Parathyroid adenoma (tissue), 2 donors: ENCODE measurements around the gene TP73.

Experiments used
- H2AFZ ChIP-seq: fragments of 300-600 bp; sonication (generic); one replicate; pipeline ENCODE4 v1.7.0; 2017; ENCODE audit warnings: antibody characterized with exemption, mild to moderate bottlenecking
- H3K27ac ChIP-seq: fragments of 300-600 bp; sonication (generic); one replicate; pipeline ENCODE4 v1.7.0; 2017
- H3K27me3 ChIP-seq: fragments of 300-600 bp; sonication (generic); one replicate; pipeline ENCODE4 v1.7.0; 2017; ENCODE audit warnings: low read length; ENCODE audit not compliant: control insufficient read depth, insufficient read depth
- H3K36me3 ChIP-seq: fragments of 300-600 bp; sonication (generic); one replicate; pipeline ENCODE4 v1.7.0; 2017; ENCODE audit warnings: low read length; ENCODE audit not compliant: control insufficient read depth, insufficient read depth
- H3K4me1 ChIP-seq: fragments of 300-600 bp; sonication (generic); one replicate; pipeline ENCODE4 v1.7.0; 2017; ENCODE audit warnings: control low read depth
- H3K4me2 ChIP-seq: fragments of 300-600 bp; sonication (generic); one replicate; pipeline ENCODE4 v1.7.0; 2017; ENCODE audit warnings: low read length
- H3K4me3 ChIP-seq: fragments of 300-600 bp; sonication (generic); one replicate; pipeline ENCODE4 v1.7.0; 2017; ENCODE audit warnings: low read depth, low read length
- H3K79me2 ChIP-seq: fragments of 300-600 bp; sonication (generic); one replicate; pipeline ENCODE4 v1.7.0; 2017; ENCODE audit warnings: control low read depth
- H3K9ac ChIP-seq: fragments of 300-600 bp; sonication (generic); one replicate; pipeline ENCODE4 v1.7.0; 2017; ENCODE audit warnings: mild to moderate bottlenecking
- H3K9me3 ChIP-seq: fragments of 300-600 bp; sonication (generic); one replicate; pipeline ENCODE4 v1.7.0; 2017; ENCODE audit warnings: low read length; ENCODE audit not compliant: control insufficient read depth
- CTCF ChIP-seq: fragments of 300-600 bp; sonication (generic); IDR thresholded peaks from one replicate; pipeline ENCODE4 v1.7.0; 2017; ENCODE audit warnings: antibody characterized with exemption, mild to moderate bottlenecking
- donor health status: primary hyperparathyroidism.

TP73 gene

DNA sequence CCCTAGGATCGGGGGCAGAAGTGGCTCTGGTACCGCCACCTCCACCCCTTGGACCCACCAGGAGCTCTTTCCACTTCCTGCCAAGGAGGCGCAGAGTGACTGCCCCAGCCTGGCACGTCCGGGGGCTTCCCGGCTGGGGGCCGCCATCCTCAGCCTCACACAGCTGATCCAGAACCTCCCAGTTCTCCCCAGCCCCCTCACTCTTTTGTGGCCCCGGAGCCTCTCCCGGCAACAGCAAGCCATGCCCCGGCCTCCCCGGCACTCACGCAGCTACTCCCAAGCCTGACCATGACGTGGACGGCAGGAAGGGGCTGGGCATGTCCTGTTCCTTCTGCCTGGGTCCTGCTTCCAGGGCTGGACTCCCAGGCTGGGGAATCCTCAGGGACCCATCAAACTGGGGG is 17.1 kb downstream of the TP73 start:
- no peaks in the 10 kb centered on the region for H3K36me3 ChIP-seq
- H2AFZ ChIP-seq, result no peak overlapping the region
- H3K4me2 ChIP-seq, result no peak overlapping the region
- H3K9ac ChIP-seq, result no peak overlapping the region
- peaks cover 3% of the 10 kb centered on the region for H3K4me1 ChIP-seq
- H3K4me3 ChIP-seq, result no peak overlapping the region
- H3K9me3 ChIP-seq, result no peaks in the 10 kb centered on the region
- no peak for TF ChIP-seq CTCF
- H3K27ac ChIP-seq, result no peak overlapping the region
- no peaks in the 10 kb centered on the region for H3K79me2 ChIP-seq
- H3K27me3 ChIP-seq, result no peaks in the 10 kb centered on the region

DNA sequence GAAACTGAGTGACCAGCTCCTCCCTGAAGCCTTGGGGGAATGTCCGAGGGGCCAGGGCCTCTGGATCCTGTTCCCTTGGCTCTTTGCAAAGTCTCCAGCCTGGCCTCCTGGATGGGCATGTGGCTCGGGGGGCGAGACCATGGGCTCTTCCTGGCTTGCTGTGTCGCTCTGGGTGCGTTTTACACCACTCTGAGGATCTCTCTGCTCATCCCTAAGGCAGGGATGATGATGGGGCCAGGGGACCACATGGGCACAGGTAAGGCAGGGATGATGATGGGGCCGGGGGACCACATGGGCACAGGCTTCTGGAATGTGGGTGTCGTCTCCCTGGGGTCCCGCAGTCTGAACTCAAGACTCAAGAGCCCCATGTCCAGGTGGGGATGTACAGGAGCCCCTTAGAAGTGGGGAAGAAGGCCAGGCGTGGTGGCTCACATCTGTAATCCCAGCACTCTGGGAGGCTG is 17.7 kb downstream of the TP73 start:
- H3K9me3 ChIP-seq, result no peaks in the 10 kb centered on the region
- H3K9ac ChIP-seq, result no peak overlapping the region
- H3K79me2 ChIP-seq, result no peaks in the 10 kb centered on the region
- no peak overlapping the region for H2AFZ ChIP-seq
- H3K4me2 ChIP-seq, result no peak overlapping the region
- H3K27ac ChIP-seq, result no peak overlapping the region
- no peaks in the 10 kb centered on the region for H3K27me3 ChIP-seq
- H3K4me1 ChIP-seq, result peaks cover 3% of the 10 kb centered on the region
- H3K4me3 ChIP-seq, result no peak overlapping the region
- H3K36me3 ChIP-seq, result no peaks in the 10 kb centered on the region
- TF ChIP-seq CTCF, result no peak

DNA sequence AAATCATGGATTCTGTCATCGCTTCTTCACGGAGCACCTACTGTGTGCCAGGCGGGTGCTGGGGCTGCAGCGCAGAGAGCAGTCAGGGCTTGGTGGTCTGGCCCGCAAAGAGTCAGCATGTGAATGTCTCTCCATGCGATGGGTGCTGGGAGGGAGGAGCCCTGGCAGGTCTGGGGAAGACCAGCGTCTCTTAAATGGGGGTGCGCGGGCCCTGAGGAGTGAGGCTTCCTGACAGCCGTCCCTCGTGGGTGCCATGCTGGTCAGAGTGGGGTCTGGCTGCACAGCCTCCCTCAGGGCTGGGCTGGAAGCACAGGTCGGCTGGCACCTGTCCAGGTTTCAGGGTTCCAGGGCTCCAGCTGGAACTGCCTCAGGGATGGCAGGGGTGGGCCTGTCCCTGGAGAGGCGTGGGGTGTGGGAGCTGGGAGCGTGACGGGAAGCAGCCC is 18.5 kb downstream of the TP73 start:
- no peaks in the 10 kb centered on the region for H3K9me3 ChIP-seq
- no peak overlapping the region for H2AFZ ChIP-seq
- no peak overlapping the region for H3K27ac ChIP-seq
- no peak for TF ChIP-seq CTCF
- no peaks in the 10 kb centered on the region for H3K79me2 ChIP-seq
- no peak overlapping the region for H3K4me2 ChIP-seq
- peaks cover 3% of the 10 kb centered on the region for H3K4me1 ChIP-seq
- no peak overlapping the region for H3K9ac ChIP-seq
- no peaks in the 10 kb centered on the region for H3K27me3 ChIP-seq
- no peaks in the 10 kb centered on the region for H3K36me3 ChIP-seq
- no peak overlapping the region for H3K4me3 ChIP-seq

DNA sequence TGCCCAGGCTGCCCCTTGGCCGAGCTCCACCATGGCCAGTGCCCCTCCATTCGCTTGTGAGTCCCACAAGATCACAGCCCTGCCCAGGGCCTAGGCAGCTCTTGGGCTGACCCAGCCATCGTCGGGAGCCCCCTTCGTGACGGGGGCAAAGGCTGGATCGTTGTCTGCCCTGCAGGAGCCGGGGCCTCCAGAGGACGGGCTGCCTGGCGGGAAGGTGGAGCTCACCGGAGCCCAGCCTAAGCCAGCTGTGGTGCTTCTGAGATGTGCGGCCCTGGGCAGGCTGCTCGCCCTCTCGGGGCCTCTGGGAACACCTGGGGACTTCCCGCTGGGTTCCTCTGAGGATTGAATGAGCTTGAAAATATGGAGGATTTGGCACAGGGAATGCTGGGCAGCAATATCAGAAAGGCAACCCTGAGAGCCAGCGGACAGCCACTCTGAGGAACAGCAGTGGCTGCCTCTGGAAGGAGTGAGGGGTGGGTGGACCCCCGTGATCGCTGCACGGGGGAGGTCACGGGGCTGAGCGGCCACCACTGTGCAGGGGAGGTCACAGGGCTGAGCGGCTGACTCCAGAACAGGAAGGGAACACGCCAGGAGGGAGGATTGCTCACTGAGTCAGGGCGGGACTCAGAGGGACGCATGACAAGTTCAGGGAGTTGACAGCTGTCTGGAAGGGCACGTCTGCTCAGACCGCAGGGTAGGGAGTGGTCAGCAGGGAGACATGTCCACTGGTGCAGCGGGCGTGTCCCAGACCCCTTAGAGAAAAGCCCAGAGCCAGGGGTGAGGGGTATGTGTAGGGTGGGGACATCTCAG is 19.3 kb downstream of the TP73 start:
- H3K27me3 ChIP-seq, result no peaks in the 10 kb centered on the region
- no peak overlapping the region for H2AFZ ChIP-seq
- H3K4me3 ChIP-seq, result no peak overlapping the region
- TF ChIP-seq CTCF, result no peak
- H3K36me3 ChIP-seq, result no peaks in the 10 kb centered on the region
- no peak overlapping the region for H3K4me2 ChIP-seq
- H3K79me2 ChIP-seq, result no peaks in the 10 kb centered on the region
- no peaks in the 10 kb centered on the region for H3K9me3 ChIP-seq
- no peak overlapping the region for H3K9ac ChIP-seq
- H3K4me1 ChIP-seq, result peaks cover 3% of the 10 kb centered on the region
- H3K27ac ChIP-seq, result no peak overlapping the region
